Hepatocyte (in vitro differentiated cells): ENCODE data around the gene PRKACG.

Experiments
- EZH2 ChIP-seq: fragments of 200-600 bp; sonication (generic); IDR thresholded peaks from 2 replicates; pipeline ENCODE4 v1.6.1; 2016; ENCODE audit warnings: antibody characterized with exemption, mild to moderate bottlenecking, borderline replicate concordance
- EZH2phosphoT487 ChIP-seq: fragments of 200-600 bp; sonication (generic); IDR thresholded peaks from one replicate; pipeline ENCODE4 v1.6.1; 2018; ENCODE audit warnings: antibody characterized with exemption, mild to moderate bottlenecking, low read depth, moderate library complexity; ENCODE audit not compliant: unreplicated experiment, severe bottlenecking
- TF ChIP-seq, protein P1 (sequence below): fragments of 200-600 bp; sonication (generic); IDR thresholded peaks from 2 replicates; pipeline ENCODE4 v1.5.1; 2016; ENCODE audit warnings: antibody characterized with exemption, mild to moderate bottlenecking; ENCODE audit not compliant: poor library complexity

DNA sequence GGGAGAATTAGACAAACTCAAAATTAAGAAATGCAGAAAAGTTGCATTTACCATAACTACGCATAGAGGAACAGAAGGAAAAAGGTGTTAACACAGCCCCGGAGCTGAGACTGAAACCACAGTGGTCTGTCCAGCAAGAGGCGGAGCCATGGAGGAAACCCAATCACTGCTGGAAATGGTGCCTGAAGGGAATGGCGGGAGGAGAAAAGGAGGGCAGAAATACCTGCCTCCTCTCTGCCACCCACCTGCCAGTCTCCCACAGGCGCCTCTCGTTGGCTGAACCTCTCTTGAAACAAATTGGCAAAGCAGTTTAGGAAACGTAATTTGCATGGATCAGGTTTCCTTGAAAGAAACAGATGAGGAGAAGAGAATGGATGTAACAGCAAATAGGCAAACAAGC is 9.7 kb upstream of the PRKACG start:
- TF ChIP-seq, protein P1, sequence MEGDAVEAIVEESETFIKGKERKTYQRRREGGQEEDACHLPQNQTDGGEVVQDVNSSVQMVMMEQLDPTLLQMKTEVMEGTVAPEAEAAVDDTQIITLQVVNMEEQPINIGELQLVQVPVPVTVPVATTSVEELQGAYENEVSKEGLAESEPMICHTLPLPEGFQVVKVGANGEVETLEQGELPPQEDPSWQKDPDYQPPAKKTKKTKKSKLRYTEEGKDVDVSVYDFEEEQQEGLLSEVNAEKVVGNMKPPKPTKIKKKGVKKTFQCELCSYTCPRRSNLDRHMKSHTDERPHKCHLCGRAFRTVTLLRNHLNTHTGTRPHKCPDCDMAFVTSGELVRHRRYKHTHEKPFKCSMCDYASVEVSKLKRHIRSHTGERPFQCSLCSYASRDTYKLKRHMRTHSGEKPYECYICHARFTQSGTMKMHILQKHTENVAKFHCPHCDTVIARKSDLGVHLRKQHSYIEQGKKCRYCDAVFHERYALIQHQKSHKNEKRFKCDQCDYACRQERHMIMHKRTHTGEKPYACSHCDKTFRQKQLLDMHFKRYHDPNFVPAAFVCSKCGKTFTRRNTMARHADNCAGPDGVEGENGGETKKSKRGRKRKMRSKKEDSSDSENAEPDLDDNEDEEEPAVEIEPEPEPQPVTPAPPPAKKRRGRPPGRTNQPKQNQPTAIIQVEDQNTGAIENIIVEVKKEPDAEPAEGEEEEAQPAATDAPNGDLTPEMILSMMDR: no peak
- TF ChIP-seq EZH2 (no peak), EZH2phosphoT487 (no peak)
